Measurements from ENCODE around the gene GALK2. TPM values are rescaled to one million over a fixed set of nuclear protein-coding genes. Genes with fewer than 3 reads are reported as not detected.

GALK2 gene
- total and polyA plus RNA-seq, 2 of the 8 experiments (the other 6 are each of a cell fraction or from before 2014, with no cell fraction given), result 8.7 to 16.1 TPM

DNA sequence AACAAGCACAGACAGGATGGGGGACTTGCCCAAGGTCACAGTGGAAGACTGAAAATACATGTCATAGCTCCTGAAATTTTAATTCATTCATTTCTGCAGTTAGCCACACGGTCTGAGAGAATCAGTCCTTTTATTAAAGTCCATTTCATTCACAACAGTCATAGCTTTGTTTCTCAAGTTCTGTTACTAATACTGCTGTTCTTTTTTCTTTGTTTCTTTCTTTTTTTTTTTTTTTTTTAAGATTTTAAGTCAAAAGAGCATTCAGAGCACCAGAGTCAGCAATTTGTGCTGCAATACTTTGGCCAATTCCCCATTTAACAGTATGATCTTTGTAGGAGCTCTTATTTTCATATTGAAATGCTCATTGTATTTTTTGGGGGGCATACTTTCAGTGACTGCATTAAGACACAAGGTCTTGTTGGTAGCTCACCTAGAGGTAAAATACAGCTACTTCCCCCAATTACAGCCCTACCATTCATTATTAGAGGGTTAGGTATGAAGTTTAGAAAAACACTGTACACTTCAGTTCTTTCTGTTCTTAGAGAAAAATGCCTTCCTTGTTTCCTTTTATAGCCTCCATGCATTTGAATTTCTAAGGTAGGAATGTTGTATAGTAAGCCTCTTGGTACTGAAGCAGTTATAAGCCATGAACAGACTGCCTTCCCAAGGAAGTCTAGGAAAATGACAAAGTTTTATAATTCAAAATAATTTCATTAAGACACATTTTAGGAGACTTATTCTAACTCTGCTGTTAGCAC is 9.6 kb downstream of the GALK2 start (continued):
- TF ChIP-seq POLR2AphosphoS5 (IDR thresholded peaks at IDR 0.05; ENCODE audit: low read depth, low read length) (no peak), NANOG (IDR thresholded peaks at IDR 0.05; ENCODE audit: insufficient read depth, low read depth, low read length, poor library complexity, severe bottlenecking) (no peak), RFX5 (IDR thresholded peaks at IDR 0.05; ENCODE audit: borderline replicate concordance, low read depth, low read length) (no peak), GTF2F1 (IDR thresholded peaks at IDR 0.05; ENCODE audit: borderline replicate concordance, low read depth, low read length) (no peak)
- TF ChIP-seq, protein P1, sequence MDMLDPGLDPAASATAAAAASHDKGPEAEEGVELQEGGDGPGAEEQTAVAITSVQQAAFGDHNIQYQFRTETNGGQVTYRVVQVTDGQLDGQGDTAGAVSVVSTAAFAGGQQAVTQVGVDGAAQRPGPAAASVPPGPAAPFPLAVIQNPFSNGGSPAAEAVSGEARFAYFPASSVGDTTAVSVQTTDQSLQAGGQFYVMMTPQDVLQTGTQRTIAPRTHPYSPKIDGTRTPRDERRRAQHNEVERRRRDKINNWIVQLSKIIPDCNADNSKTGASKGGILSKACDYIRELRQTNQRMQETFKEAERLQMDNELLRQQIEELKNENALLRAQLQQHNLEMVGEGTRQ (IDR thresholded peaks at IDR 0.05; ENCODE audit: low read length), result no peak
- TF ChIP-seq, protein P2, sequence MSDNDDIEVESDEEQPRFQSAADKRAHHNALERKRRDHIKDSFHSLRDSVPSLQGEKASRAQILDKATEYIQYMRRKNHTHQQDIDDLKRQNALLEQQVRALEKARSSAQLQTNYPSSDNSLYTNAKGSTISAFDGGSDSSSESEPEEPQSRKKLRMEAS (IDR thresholded peaks at IDR 0.05), result no peak

Measured in H1 (cell line).